Peyer's patch (tissue), 4 donors: ENCODE data around the gene KISS1R.

Experiments
- CTCF ChIP-seq, 6 experiments: fragments of 450-650 bp in 4 of 6; fragments of 200-600 bp in 2 of 6; sonication (generic) in 1 of 6; IDR thresholded peaks; one replicate each; pipeline ENCODE4 v1.5.1; 2017 to 2019; ENCODE audit warnings: antibody characterized with exemption in 6 of 6, mild to moderate bottlenecking in 3 of 6, moderate library complexity in 1 of 6
- POLR2A ChIP-seq, 2 donors: fragments of 450-650 bp; IDR thresholded peaks; one replicate each; pipeline ENCODE4 v1.5.1; 2017; ENCODE audit warnings: antibody characterized with exemption in 2 of 2, mild to moderate bottlenecking in 2 of 2, moderate library complexity in 2 of 2

- TF ChIP-seq POLR2A (IDR thresholded peaks at IDR 0.05) (no peak), CTCF (IDR thresholded peaks at IDR 0.05) (no peak)
Measured at GRCh38 chr19:918481-919198, 1.5 kb downstream of the KISS1R start.
